ENCODE measurements around the gene CDK7. TPM values are rescaled to one million over a fixed set of nuclear protein-coding genes. Genes with fewer than 3 reads are reported as not detected.

CDK7 gene
- total RNA-seq, result 10 to 100 TPM; 25.7 to 37.2 (median 31.2) TPM

- H3K27me3 ChIP-seq, result no peaks in the 10 kb centered on the region
- H3K36me3 ChIP-seq, result peaks cover 8% of the 10 kb centered on the region
- H3K9me3 ChIP-seq, result no peaks in the 10 kb centered on the region
- TF ChIP-seq POLR2AphosphoS5 (IDR thresholded peaks at IDR 0.05), result peak in 2 of 3 donors; percentile 41
- no peak for TF ChIP-seq EP300 (IDR thresholded peaks at IDR 0.05)
- peak in 1 of 2 donors; percentile 8 for TF ChIP-seq POLR2A (IDR thresholded peaks at IDR 0.05)
- no peak for TF ChIP-seq CTCF (IDR thresholded peaks at IDR 0.05)
- WGBS, result 0% methylated on average over 32 of the region's 49 CpGs
- H3K27ac ChIP-seq, result peak within 1 kb of the TSS; percentile 83
- peaks cover 38% of the 10 kb centered on the region for H3K4me1 ChIP-seq
- peak within 1 kb of the TSS; percentile 73 for H3K4me3 ChIP-seq
- peak; percentile 96 to 98 for DNase-seq (ENCODE audit: low spot score in 2 of 2)
Measured at GRCh38 chr5:69234457-69235268, at the start of gene CDK7. Gene CDK7 (plus strand): TSS chr5:69234886. CDS start chr5:69234976, 90 bp downstream.

- TF ChIP-seq CTCF (IDR thresholded peaks at IDR 0.05) (no peak), EP300 (IDR thresholded peaks at IDR 0.05) (no peak), POLR2A (IDR thresholded peaks at IDR 0.05) (no peak), POLR2AphosphoS5 (IDR thresholded peaks at IDR 0.05) (no peak)
- Histone ChIP-seq H3K4me1 (peaks cover 19% of the 10 kb centered on the region), H3K27ac (no peak overlapping the region), H3K27me3 (no peaks in the 10 kb centered on the region), H3K36me3 (no peaks in the 10 kb centered on the region), H3K9me3 (no peaks in the 10 kb centered on the region), H3K4me3 (no peak overlapping the region)
- 95% methylated on average over 2 of the region's 2 CpGs for WGBS
- DNase-seq (ENCODE audit: low spot score in 2 of 2), result no peak
Measured at GRCh38 chr5:69187342-69187741, 47.3 kb upstream of the CDK7 start.

- TF ChIP-seq POLR2AphosphoS5 (IDR thresholded peaks at IDR 0.05), result no peak
- no peak for TF ChIP-seq CTCF (IDR thresholded peaks at IDR 0.05)
- TF ChIP-seq EP300 (IDR thresholded peaks at IDR 0.05), result no peak
- TF ChIP-seq POLR2A (IDR thresholded peaks at IDR 0.05), result no peak
- Histone ChIP-seq H3K4me3 (peak overlapping the region; percentile 86), H3K36me3 (peaks cover 3% of the 10 kb centered on the region), H3K9me3 (no peaks in the 10 kb centered on the region), H3K27me3 (no peaks in the 10 kb centered on the region), H3K27ac (peak overlapping the region; percentile 71), H3K4me1 (peaks cover 19% of the 10 kb centered on the region)
- 29% methylated on average over 8 of the region's 8 CpGs for WGBS
- no peak for DNase-seq (ENCODE audit: low spot score in 2 of 2)
Measured at GRCh38 chr5:69188811-69189161, 45.9 kb upstream of the CDK7 start.

GRCh38 chr5:69189162-69190086 is 45.3 kb upstream of the CDK7 start, which contains the start of gene CENPH:
Gene CENPH (plus strand): TSS chr5:69189583. CDS start chr5:69189635, 52 bp downstream.
- DNase-seq (ENCODE audit: low spot score in 2 of 2), result peak; percentile 92 to 94
- no peaks in the 10 kb centered on the region for H3K9me3 ChIP-seq
- H3K4me1 ChIP-seq, result peaks cover 19% of the 10 kb centered on the region
- H3K27me3 ChIP-seq, result no peaks in the 10 kb centered on the region
- peak within 1 kb of the TSS; percentile 86 for H3K4me3 ChIP-seq
- peak within 1 kb of the TSS; percentile 71 for H3K27ac ChIP-seq
- peaks cover 3% of the 10 kb centered on the region for H3K36me3 ChIP-seq
- TF ChIP-seq POLR2A (IDR thresholded peaks at IDR 0.05) (no peak), POLR2AphosphoS5 (IDR thresholded peaks at IDR 0.05) (no peak), CTCF (IDR thresholded peaks at IDR 0.05) (no peak), EP300 (IDR thresholded peaks at IDR 0.05) (no peak)
- 0% methylated on average over 51 of the region's 55 CpGs for WGBS

Data from suprapubic skin (tissue), 4 donors.